ENCODE measurements around the gene ADCY5.

DNA sequence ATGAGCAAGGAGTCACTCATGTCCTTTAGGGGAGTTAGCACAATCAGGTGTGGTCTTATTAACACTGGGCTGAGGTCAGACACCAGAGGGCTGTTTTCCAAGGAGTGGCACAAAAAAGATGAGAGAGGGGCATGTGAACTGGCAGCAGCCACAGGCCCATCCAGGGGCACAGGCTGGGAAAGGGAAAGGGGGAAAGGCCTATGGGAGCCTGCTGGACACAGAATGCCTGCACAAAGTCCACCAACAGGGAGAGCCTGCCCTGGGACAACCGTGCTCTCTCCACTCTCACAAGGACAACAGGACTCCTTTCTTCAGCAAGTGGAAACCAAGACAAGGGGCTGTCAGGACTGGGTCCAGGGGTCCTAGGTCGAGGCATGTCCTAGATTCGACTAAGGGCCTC lies 109.6 kb downstream of the ADCY5 start:
- TF ChIP-seq FOXM1 (IDR thresholded peaks at IDR 0.05; ENCODE audit: borderline replicate concordance) (no peak), TARDBP (IDR thresholded peaks at IDR 0.05) (no peak), LEF1 (IDR thresholded peaks at IDR 0.05; ENCODE audit: borderline replicate concordance) (no peak), ARNT (IDR thresholded peaks at IDR 0.05) (no peak), FOXK2 (IDR thresholded peaks at IDR 0.05) (no peak), SUZ12 (IDR thresholded peaks at IDR 0.05) (no peak)
- TF ChIP-seq, protein P1, sequence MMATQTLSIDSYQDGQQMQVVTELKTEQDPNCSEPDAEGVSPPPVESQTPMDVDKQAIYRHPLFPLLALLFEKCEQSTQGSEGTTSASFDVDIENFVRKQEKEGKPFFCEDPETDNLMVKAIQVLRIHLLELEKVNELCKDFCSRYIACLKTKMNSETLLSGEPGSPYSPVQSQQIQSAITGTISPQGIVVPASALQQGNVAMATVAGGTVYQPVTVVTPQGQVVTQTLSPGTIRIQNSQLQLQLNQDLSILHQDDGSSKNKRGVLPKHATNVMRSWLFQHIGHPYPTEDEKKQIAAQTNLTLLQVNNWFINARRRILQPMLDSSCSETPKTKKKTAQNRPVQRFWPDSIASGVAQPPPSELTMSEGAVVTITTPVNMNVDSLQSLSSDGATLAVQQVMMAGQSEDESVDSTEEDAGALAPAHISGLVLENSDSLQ (IDR thresholded peaks at IDR 0.05) = no peak

All from HEK293T (cell line).